H1 (cell line): ENCODE data around the gene GFOD1. TPM values are rescaled to one million over a fixed set of nuclear protein-coding genes. Genes with fewer than 3 reads are reported as not detected.

ENCODE experiments used
- CTCF ChIA-PET: fragments of 300-600 bp; sonication (Branson Sonifier 250); formaldehyde crosslinking; loops from one replicate; lab custom pipeline; 2021; ENCODE audit not compliant: partially characterized antibody; lab: Charles Lee
- POLR2A ChIA-PET: fragments of 300-600 bp; sonication (Branson Sonifier 250); formaldehyde crosslinking; loops from one replicate; lab custom pipeline; 2021; ENCODE audit warnings: inconsistent platforms; ENCODE audit not compliant: partially characterized antibody; lab: Charles Lee
- DNase-seq, 2 experiments: peaks; one replicate each; pipeline versions ENCODE4 v3.0.0 to v3.0.0-alpha.2; 2010 to 2022; ENCODE audit warnings: low spot score in 2 of 2, low read depth in 1 of 2, mixed read lengths in 1 of 2
- FAIRE-seq: peaks from 2 replicates; lab custom pipeline; 2011; peaks lifted over from hg19 to GRCh38; lab: Jason Lieb, UNC
- H2AFZ ChIP-seq: 2 replicates; pipeline ENCODE4 v1.8.1; 2012; ENCODE audit warnings: low read length, inconsistent platforms
- H2AK5ac ChIP-seq: 2 replicates; pipeline ENCODE4 v1.6.1; 2013; ENCODE audit warnings: low read depth, low read length
- H2BK120ac ChIP-seq: replicated peaks from 2 replicates; pipeline ENCODE3; 2013; ENCODE audit warnings: low read depth, low read length, inconsistent platforms
- H2BK12ac ChIP-seq: 2 replicates; pipeline ENCODE4 v1.6.1; 2013; ENCODE audit warnings: low read depth, low read length
- H2BK15ac ChIP-seq: 2 replicates; pipeline ENCODE4 v1.6.1; 2013; ENCODE audit warnings: low read length
- H2BK20ac ChIP-seq: 2 replicates; pipeline ENCODE4 v1.6.1; 2013; ENCODE audit warnings: low read length
- H2BK5ac ChIP-seq: 2 replicates; pipeline ENCODE4 v1.6.1; 2013; ENCODE audit warnings: low read depth, low read length
- H3K14ac ChIP-seq: 2 replicates; pipeline ENCODE4 v1.6.1; 2013; ENCODE audit warnings: inconsistent platforms; ENCODE audit not compliant: insufficient read length
- H3K18ac ChIP-seq: 2 replicates; pipeline ENCODE4 v1.6.1; 2013; ENCODE audit warnings: low read length; ENCODE audit errors: extremely low read depth
- H3K23ac ChIP-seq: 2 replicates; pipeline ENCODE4 v1.6.1; 2013; ENCODE audit warnings: inconsistent platforms; ENCODE audit not compliant: insufficient read length
- H3K23me2 ChIP-seq: 2 replicates; pipeline ENCODE4 v1.6.1; 2013; ENCODE audit warnings: low read depth, low read length
- H3K27ac ChIP-seq: 2 replicates; pipeline ENCODE4 v1.6.1; 2011; ENCODE audit warnings: low read depth, low read length, inconsistent platforms
- H3K27me3 ChIP-seq, 4 experiments: replicated peaks in 1 of 4; 1 replicate in 1 of 4; 2 replicates in 3 of 4; pipeline versions ENCODE4 v1.6.1 to v1.8.1; 2011 to 2013; ENCODE audit warnings: low read length in 3 of 4, mild to moderate bottlenecking in 3 of 4, inconsistent platforms in 2 of 4, mixed read lengths in 2 of 4, moderate library complexity in 1 of 4; ENCODE audit not compliant: control insufficient read depth in 3 of 4, insufficient read depth in 3 of 4; ENCODE audit errors: extremely low read depth in 1 of 4
- H3K36me3 ChIP-seq, 4 experiments: 2 replicates each; pipeline versions ENCODE4 v1.6.1 to v1.8.1; 2011 to 2013; ENCODE audit warnings: mild to moderate bottlenecking in 4 of 4, low read length in 3 of 4, moderate library complexity in 2 of 4, control low read depth in 1 of 4, inconsistent platforms in 1 of 4; ENCODE audit not compliant: insufficient read depth in 4 of 4, control insufficient read depth in 2 of 4
- H3K4ac ChIP-seq: replicated peaks from 2 replicates; pipeline ENCODE3; 2013; ENCODE audit warnings: low read length, low read depth, mixed read lengths, inconsistent platforms; ENCODE audit not compliant: insufficient read length
- H3K4me1 ChIP-seq, 4 experiments: replicated peaks in 1 of 4; 1 replicate in 1 of 4; 2 replicates in 3 of 4; pipeline versions ENCODE4 v1.6.1 to v1.8.1; 2011 to 2013; ENCODE audit warnings: low read length in 3 of 4, inconsistent platforms in 2 of 4, mixed read lengths in 1 of 4; ENCODE audit not compliant: insufficient read depth in 4 of 4, control insufficient read depth in 3 of 4
- H3K4me2 ChIP-seq, 2 experiments: 2 replicates each; pipeline versions ENCODE4 v1.6.1 to v1.8.1; 2011 to 2013; ENCODE audit warnings: low read depth in 2 of 2, low read length in 2 of 2, control low read depth in 1 of 2, inconsistent platforms in 1 of 2, mild to moderate bottlenecking in 1 of 2; ENCODE audit not compliant: insufficient read depth in 1 of 2
- H3K4me3 ChIP-seq, 4 experiments: fragments of 200-600, 300-600 bp in 1 of 4; sonication (generic), shearing (Covaris generic), sonication (Bioruptor Twin) in 1 of 4; 2 replicates each; pipeline versions ENCODE4 v1.5.1 to v1.8.1; 2011 to 2016; ENCODE audit warnings: low read length in 4 of 4, low read depth in 3 of 4, control low read depth in 2 of 4, inconsistent platforms in 2 of 4, mild to moderate bottlenecking in 2 of 4, mixed read lengths in 1 of 4, moderate library complexity in 1 of 4; ENCODE audit not compliant: insufficient read depth in 2 of 4; ENCODE audit errors: extremely low read depth in 1 of 4
- H3K56ac ChIP-seq: replicated peaks from 2 replicates; pipeline ENCODE3; 2013; ENCODE audit warnings: low read depth, mild to moderate bottlenecking, mixed read lengths, low read length, inconsistent platforms; ENCODE audit not compliant: insufficient read length
- H3K79me1 ChIP-seq: 2 replicates; pipeline ENCODE4 v1.6.1; 2013; ENCODE audit warnings: low read depth, low read length, control low read depth
- H3K79me2 ChIP-seq, 2 experiments: 2 replicates each; pipeline versions ENCODE4 v1.6.1 to v1.8.1; 2012 to 2013; ENCODE audit warnings: low read length in 2 of 2, mild to moderate bottlenecking in 2 of 2, inconsistent platforms in 1 of 2; ENCODE audit not compliant: insufficient read depth in 2 of 2, control insufficient read depth in 1 of 2
- H3K9ac ChIP-seq, 4 experiments: replicated peaks in 1 of 4; 1 replicate in 1 of 4; 2 replicates in 3 of 4; pipeline versions ENCODE4 v1.6.1 to v1.8.1; 2011 to 2013; ENCODE audit warnings: low read depth in 3 of 4, low read length in 3 of 4, control low read depth in 2 of 4, mild to moderate bottlenecking in 2 of 4, moderate library complexity in 2 of 4, inconsistent platforms in 1 of 4; ENCODE audit errors: extremely low read depth in 1 of 4
- H3K9me3 ChIP-seq, 2 experiments: 2 replicates each; pipeline versions ENCODE4 v1.6.1 to v1.8.1; 2012 to 2013; ENCODE audit warnings: mild to moderate bottlenecking in 2 of 2, moderate library complexity in 2 of 2, control low read depth in 1 of 2, inconsistent platforms in 1 of 2, low read depth in 1 of 2, low read length in 1 of 2, mixed read lengths in 1 of 2; ENCODE audit not compliant: insufficient read depth in 2 of 2
- H4K20me1 ChIP-seq, 2 experiments: replicated peaks in 1 of 2; 2 replicates each; pipeline versions ENCODE3 to v1.8.1; 2011 to 2013; ENCODE audit warnings: inconsistent platforms in 2 of 2, low read length in 2 of 2, mild to moderate bottlenecking in 1 of 2; ENCODE audit not compliant: insufficient read depth in 2 of 2, control insufficient read depth in 1 of 2
- H4K5ac ChIP-seq: 2 replicates; pipeline ENCODE4 v1.6.1; 2013; ENCODE audit warnings: low read length, low read depth, mixed read lengths, inconsistent platforms; ENCODE audit not compliant: insufficient read length
- H4K8ac ChIP-seq: 2 replicates; pipeline ENCODE4 v1.8.0; 2013; ENCODE audit warnings: mild to moderate bottlenecking, moderate library complexity, low read length, inconsistent platforms; ENCODE audit not compliant: insufficient read depth; ENCODE audit errors: extremely low read depth
- H4K91ac ChIP-seq: replicated peaks from 2 replicates; pipeline ENCODE3; 2013; ENCODE audit warnings: low read length, mixed read lengths, inconsistent platforms; ENCODE audit not compliant: insufficient read length
- SIX5 ChIP-seq: IDR thresholded peaks from 2 replicates; pipeline ENCODE4 v1.6.1; 2011; ENCODE audit warnings: mild to moderate bottlenecking, low read depth, low read length
- WGBS, 2 experiments: shearing (Covaris generic) in 1 of 2; methylation state at CpG; one replicate each; pipeline versions ENCODE4 v1.1.6 to v1.1.7; 2013 to 2015; ENCODE audit warnings: low lambda C conversion rate in 2 of 2, mixed read lengths in 2 of 2, inconsistent platforms in 1 of 2, low coverage in 1 of 2, missing lambda C conversion rate in 1 of 2; ENCODE audit not compliant: insufficient replicate concordance in 2 of 2, insufficient coverage in 1 of 2, insufficient read length in 1 of 2; ENCODE audit errors: extremely low coverage in 1 of 2, missing lambda C conversion rate in 1 of 2; 5-methylcytosine and 5-hydroxymethylcytosine counted together
- polyA plus RNA-seq, 7 experiments: library from polyadenylated mRNA; depleted of rRNA in 3 of 7; stranded (reverse) in 5 of 7; unstranded in 2 of 7; fragments of >200 nt in 5 of 7; fragments of 200-250 nt in 2 of 7; gene quantifications; 1 replicate in 5 of 7; 2 replicates in 1 of 7; 4 replicates in 1 of 7; pipeline versions ENCODE4 v1.2.1 to v1.2.3, GENCODE V29; 2011 to 2013; ENCODE audit warnings: missing spikeins in 2 of 7, mixed read lengths in 2 of 7
- total RNA-seq: library from RNA; stranded (reverse); fragmentation: NEBNext Ultra II Directional; extraction: Animal tissue kit (Norgen Biotek cat#: 25700); gene quantifications from 2 replicates; pipeline ENCODE4 v1.2.1, GENCODE V29; 2021

The GFOD1 gene
- total and polyA plus RNA-seq, 2 of the 8 experiments (the other 6 are each of a cell fraction or from before 2014, with no cell fraction given): 2.5 to 8.8 TPM

DNA sequence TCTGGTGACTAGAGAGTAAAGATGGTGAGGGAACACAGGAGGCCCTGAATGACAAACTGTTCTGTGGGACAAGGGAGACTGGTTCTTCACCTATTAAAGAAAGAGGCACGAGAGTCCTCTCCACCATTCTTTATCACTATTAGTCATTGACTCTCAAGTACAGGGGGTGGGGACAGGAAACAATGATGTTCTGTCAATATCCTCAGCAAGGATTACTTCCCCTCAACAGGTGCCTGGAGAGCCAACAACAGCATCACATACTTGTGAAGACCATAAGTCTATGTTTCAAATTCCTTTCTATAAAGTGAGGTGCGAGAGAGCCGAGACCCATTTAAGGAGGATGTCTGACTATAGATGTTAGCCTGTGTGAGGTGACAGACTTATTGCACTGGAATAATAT lies 86.6 kb downstream of the GFOD1 start:
- Histone ChIP-seq H2BK120ac (no peak overlapping the region), H3K56ac (no peak overlapping the region), H3K9me3 (no peaks in the 10 kb centered on the region), H2AK5ac (no peak overlapping the region), H3K9ac (no peak overlapping the region), H3K79me1 (no peaks in the 10 kb centered on the region; the same call in 1 of the 2 replicates), H3K27ac (no peak overlapping the region), H3K36me3 (no peaks in the 10 kb centered on the region), H3K4me3 (no peak overlapping the region), H3K23ac (no peak overlapping the region), H3K79me2 (no peaks in the 10 kb centered on the region), H4K91ac (no peak overlapping the region), H2BK15ac (no peak overlapping the region), H3K4me1 (peaks cover 0 to 3% (median 2%) of the 10 kb centered on the region in 4 experiments; a peak in 3 of 7 replicates), H4K20me1 (no peaks in the 10 kb centered on the region), H2BK12ac (no peak overlapping the region), H3K4ac (no peak overlapping the region), H4K8ac (no peak overlapping the region), H2BK20ac (no peak overlapping the region), H4K5ac (no peak overlapping the region), H2AFZ (no peak overlapping the region), H3K14ac (no peak overlapping the region), H3K23me2 (no peaks in the 10 kb centered on the region), H3K18ac (no peak overlapping the region)
- 86% methylated on average over 3 of the region's 3 CpGs; no CpG with 5 or more reads in 1 of the 2 experiments for WGBS, 2 experiments
- POLR2A ChIA-PET: interaction anchor here (1.2 kb wide), 1 partner anchor 45 kb away, joined by 4 read pairs; no protein-coding TSS in a partner anchor
- no peak for DNase-seq
- FAIRE-seq: no peak
- TF ChIP-seq SIX5: no peak
- TF ChIP-seq, all 59 proteins: peak for 0
- H3K27me3 ChIP-seq: no peaks in the 10 kb centered on the region
- no peak overlapping the region for H3K4me2 ChIP-seq
- no peak overlapping the region for H2BK5ac ChIP-seq
- CTCF ChIA-PET: interaction anchor here (1.7 to 3.4 kb wide), 4 partner anchors 9 to 21 kb away, joined by 5 to 21 read pairs (median 7); no protein-coding TSS in a partner anchor
